ENCODE measurements around the gene TUBA4B. TPM values are rescaled to one million over a fixed set of nuclear protein-coding genes. Genes with fewer than 3 reads are reported as not detected.
A peak's percentile ranks its signal among the peaks of the same experiment; 100 is the strongest.

TUBA4B gene
- total and polyA plus RNA-seq, 2 of the 4 experiments (the other 2 are of a cell fraction) = not detected

DNA sequence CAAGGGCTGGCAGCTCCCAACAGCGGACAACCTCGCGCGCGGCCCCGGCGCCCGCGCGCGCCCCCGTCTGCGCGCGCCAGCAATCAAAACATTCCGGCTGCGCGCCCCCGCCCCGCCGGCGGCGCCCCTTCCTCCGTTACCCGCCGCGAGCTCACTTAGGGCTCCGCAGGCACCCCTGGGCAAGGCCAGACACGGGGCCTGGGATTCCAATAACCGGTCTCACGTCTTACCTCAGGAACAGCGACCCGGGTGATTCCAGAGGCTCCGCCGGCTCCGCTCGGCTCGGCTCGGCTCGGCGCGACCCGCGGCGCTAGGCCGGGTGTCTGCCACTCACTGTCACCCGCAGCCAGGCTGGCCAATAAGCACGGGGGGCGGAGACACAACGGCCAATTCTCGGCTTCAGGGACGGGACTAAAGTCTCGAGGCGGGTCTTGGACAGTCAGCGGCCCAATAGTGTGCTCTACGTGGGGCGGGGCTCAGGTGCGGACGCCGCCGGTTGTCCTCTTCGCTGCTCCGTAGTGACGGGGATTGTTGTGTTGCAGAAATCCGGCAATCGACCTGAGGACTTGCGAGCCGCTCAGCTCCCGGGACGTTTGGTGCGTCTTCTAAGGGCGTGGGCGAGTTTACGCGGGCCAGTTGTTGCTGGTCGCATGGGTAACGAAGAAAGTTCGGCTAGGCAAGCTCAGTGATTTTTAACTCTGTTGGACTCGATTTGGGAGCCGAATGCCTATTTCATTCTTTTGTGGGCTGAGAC lies 23.6 kb upstream of the TUBA4B start, which contains the start of the genes ANKZF1 and ATG9A:
ANKZF1 (plus strand) TSS at position 502 of the 754 bp plus-strand sequence. CDS start 452 bp downstream, outside the sequence.
ATG9A (minus strand) TSS at position 332 of the 754 bp plus-strand sequence. CDS start 1,612 bp downstream, outside the sequence.
- peak; percentile 98 for DNase-seq
- no TSS peak for BruUV-seq (replicated peaks)
- Histone ChIP-seq H3K9ac (ENCODE audit: low read depth, low read length) (peak within 1 kb of the TSS; percentile 82), H2BK5ac (ENCODE audit: low read depth, low read length, poor library complexity, severe bottlenecking) (peak within 1 kb of the TSS; percentile 78), H4K20me1 (ENCODE audit: insufficient read depth, low read length) (no peaks in the 10 kb centered on the region), H3K36me3 (ENCODE audit: control insufficient read depth, insufficient read depth, low read length) (peaks cover 35% of the 10 kb centered on the region), H3K14ac (replicated peaks; ENCODE audit: low read depth, low read length) (peak within 1 kb of the TSS; percentile 93), H2BK120ac (ENCODE audit: low read depth, low read length) (peak within 1 kb of the TSS; percentile 82), H3K79me1 (ENCODE audit: low read depth in 1 of 2, low read length in 2 of 2) (peaks cover 46 to 55% of the 10 kb centered on the region in 2 experiments), H4K5ac (ENCODE audit: low read depth, low read length) (peak within 1 kb of the TSS; percentile 67), H2BK15ac (ENCODE audit: low read depth, low read length) (peak within 1 kb of the TSS; percentile 25; the same call in 1 of the 3 replicates), H3K27ac (ENCODE audit: insufficient read depth, low read length) (peak within 1 kb of the TSS; percentile 86), H2AK5ac (ENCODE audit: low read depth, low read length) (peak within 1 kb of the TSS; percentile 60), H3K4me1 (ENCODE audit: control insufficient read depth, insufficient read depth, low read length) (peaks cover 5% of the 10 kb centered on the region), H4K8ac (ENCODE audit: low read depth in 2 of 2, low read length in 2 of 2) (peak within 1 kb of the TSS; percentile 38 to 91), H3K4me3 (ENCODE audit: insufficient read depth, low read depth, low read length) (peak within 1 kb of the TSS; percentile 79), H2AK9ac (replicated peaks; ENCODE audit: low read depth, low read length, poor library complexity) (peak within 1 kb of the TSS; percentile 98), H3K9me1 (ENCODE audit: insufficient read depth, low read length) (peaks cover 8% of the 10 kb centered on the region; the same call in 1 of the 2 replicates), H2AFZ (replicated peaks; ENCODE audit: low read length, poor library complexity) (peak within 1 kb of the TSS; percentile 99), H3K4ac (ENCODE audit: low read depth, low read length) (peak within 1 kb of the TSS; percentile 93), H2BK20ac (ENCODE audit: low read depth, low read length) (0 out of 2 replicates have a peak within 1 kb of the TSS, but pooled peaks have one; percentile 51), H3K27me3 (ENCODE audit: control insufficient read depth, insufficient read depth, low read length) (no peaks in the 10 kb centered on the region), H4K91ac (ENCODE audit: insufficient read depth, low read depth, low read length) (peak within 1 kb of the TSS; percentile 93), H3K9me3 (ENCODE audit: control insufficient read depth, insufficient read depth, low read length) (no peaks in the 10 kb centered on the region), H3K23ac (ENCODE audit: low read depth, low read length) (peak within 1 kb of the TSS; percentile 87), H3K18ac (ENCODE audit: low read depth, low read length) (peak within 1 kb of the TSS; percentile 36), H3K56ac (ENCODE audit: extremely low read depth, insufficient read depth, low read length) (peak within 1 kb of the TSS; percentile 78), H3K4me2 (ENCODE audit: low read depth, low read length) (peak within 1 kb of the TSS; percentile 93)
- CTCF ChIA-PET = interaction anchor here (1.3 kb wide), 1 partner anchor 66 kb away, joined by 8 read pairs; no protein-coding TSS in a partner anchor
- dilution Hi-C loops (cut with HindIII; ENCODE audit: low sequenced_read_pairs, unreplicated experiment) = no loop called here
- in situ Hi-C loops (cut with MboI; ENCODE audit: low sequenced_read_pairs) = no loop called here
- WGBS, 2 experiments (ENCODE audit: extremely low coverage in 2 of 2, insufficient read length in 1 of 2) = 1% methylated on average over 49 of the region's 80 CpGs; no CpG with 5 or more reads in 1 of the 2 experiments
- POLR2A ChIA-PET (ENCODE audit: unreplicated experiment) = interaction anchor here (0.7 to 1.1 kb wide), 2 partner anchors 15 to 20 kb away, joined by 6 to 18 read pairs; no protein-coding TSS in a partner anchor
- peak; percentile 99 for ATAC-seq (ENCODE audit: low read depth)
- intact Hi-C loops (cut with micrococcal nuclease) = loop anchor here (1.0 to 2.0 kb wide), 2 partner anchors 59 to 65 kb away; no protein-coding TSS in a partner anchor
- TF ChIP-seq, protein P1, sequence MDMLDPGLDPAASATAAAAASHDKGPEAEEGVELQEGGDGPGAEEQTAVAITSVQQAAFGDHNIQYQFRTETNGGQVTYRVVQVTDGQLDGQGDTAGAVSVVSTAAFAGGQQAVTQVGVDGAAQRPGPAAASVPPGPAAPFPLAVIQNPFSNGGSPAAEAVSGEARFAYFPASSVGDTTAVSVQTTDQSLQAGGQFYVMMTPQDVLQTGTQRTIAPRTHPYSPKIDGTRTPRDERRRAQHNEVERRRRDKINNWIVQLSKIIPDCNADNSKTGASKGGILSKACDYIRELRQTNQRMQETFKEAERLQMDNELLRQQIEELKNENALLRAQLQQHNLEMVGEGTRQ (IDR thresholded peaks at IDR 0.05; ENCODE audit: low read depth, low read length) = no peak
- TF ChIP-seq RFX5 (IDR thresholded peaks at IDR 0.05; ENCODE audit: low read depth, low read length) (no peak), MAFK (IDR thresholded peaks at IDR 0.05; ENCODE audit: low read depth, low read length) (no peak), CHD1 (IDR thresholded peaks at IDR 0.05; ENCODE audit: low read depth, low read length) (no peak), FOS (IDR thresholded peaks at IDR 0.05; ENCODE audit: low read depth, low read length) (peak; percentile 65; the same call in 1 of the 2 replicates), NFE2L2 (IDR thresholded peaks at IDR 0.05; ENCODE audit: low read depth, low read length) (no peak), RAD21 (IDR thresholded peaks at IDR 0.05; ENCODE audit: low read length) (no peak), CEBPB (IDR thresholded peaks at IDR 0.05; ENCODE audit: low read depth, low read length) (peak; percentile 70), RCOR1 (IDR thresholded peaks at IDR 0.05; ENCODE audit: insufficient replicate concordance, low read length) (no peak), MAZ (IDR thresholded peaks at IDR 0.05; ENCODE audit: borderline replicate concordance, low read depth, low read length) (peak; percentile 32; the same call in 1 of the 2 replicates), BHLHE40 (IDR thresholded peaks at IDR 0.05; ENCODE audit: low read depth, low read length) (no peak), POLR2A (IDR thresholded peaks at IDR 0.05; ENCODE audit: low read depth, low read length) (peak; percentile 87)
- TF ChIP-seq, protein P2, sequence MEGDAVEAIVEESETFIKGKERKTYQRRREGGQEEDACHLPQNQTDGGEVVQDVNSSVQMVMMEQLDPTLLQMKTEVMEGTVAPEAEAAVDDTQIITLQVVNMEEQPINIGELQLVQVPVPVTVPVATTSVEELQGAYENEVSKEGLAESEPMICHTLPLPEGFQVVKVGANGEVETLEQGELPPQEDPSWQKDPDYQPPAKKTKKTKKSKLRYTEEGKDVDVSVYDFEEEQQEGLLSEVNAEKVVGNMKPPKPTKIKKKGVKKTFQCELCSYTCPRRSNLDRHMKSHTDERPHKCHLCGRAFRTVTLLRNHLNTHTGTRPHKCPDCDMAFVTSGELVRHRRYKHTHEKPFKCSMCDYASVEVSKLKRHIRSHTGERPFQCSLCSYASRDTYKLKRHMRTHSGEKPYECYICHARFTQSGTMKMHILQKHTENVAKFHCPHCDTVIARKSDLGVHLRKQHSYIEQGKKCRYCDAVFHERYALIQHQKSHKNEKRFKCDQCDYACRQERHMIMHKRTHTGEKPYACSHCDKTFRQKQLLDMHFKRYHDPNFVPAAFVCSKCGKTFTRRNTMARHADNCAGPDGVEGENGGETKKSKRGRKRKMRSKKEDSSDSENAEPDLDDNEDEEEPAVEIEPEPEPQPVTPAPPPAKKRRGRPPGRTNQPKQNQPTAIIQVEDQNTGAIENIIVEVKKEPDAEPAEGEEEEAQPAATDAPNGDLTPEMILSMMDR (conservative IDR thresholded peaks at IDR 0.05; ENCODE audit: low read depth, low read length) = no peak
- TF ChIP-seq, protein P3, sequence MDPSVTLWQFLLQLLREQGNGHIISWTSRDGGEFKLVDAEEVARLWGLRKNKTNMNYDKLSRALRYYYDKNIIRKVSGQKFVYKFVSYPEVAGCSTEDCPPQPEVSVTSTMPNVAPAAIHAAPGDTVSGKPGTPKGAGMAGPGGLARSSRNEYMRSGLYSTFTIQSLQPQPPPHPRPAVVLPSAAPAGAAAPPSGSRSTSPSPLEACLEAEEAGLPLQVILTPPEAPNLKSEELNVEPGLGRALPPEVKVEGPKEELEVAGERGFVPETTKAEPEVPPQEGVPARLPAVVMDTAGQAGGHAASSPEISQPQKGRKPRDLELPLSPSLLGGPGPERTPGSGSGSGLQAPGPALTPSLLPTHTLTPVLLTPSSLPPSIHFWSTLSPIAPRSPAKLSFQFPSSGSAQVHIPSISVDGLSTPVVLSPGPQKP (IDR thresholded peaks at IDR 0.05; ENCODE audit: borderline replicate concordance, low read depth, low read length) = no peak
